HG03064 (cell line): ENCODE data around the gene MYOT.
"Not testable (repeated sequence)": the region's sequence is repeated elsewhere in the genome, so short reads cannot be mapped to it uniquely, and the experiment has no call there.

Source experiments
- ATAC-seq: cut with Tn5 transposase; IDR thresholded peaks from one replicate; pipeline ENCODE4 v1.9.1; 2021; ENCODE audit warnings: low read depth; ENCODE audit not compliant: unreplicated experiment

Gene MYOT

DNA sequence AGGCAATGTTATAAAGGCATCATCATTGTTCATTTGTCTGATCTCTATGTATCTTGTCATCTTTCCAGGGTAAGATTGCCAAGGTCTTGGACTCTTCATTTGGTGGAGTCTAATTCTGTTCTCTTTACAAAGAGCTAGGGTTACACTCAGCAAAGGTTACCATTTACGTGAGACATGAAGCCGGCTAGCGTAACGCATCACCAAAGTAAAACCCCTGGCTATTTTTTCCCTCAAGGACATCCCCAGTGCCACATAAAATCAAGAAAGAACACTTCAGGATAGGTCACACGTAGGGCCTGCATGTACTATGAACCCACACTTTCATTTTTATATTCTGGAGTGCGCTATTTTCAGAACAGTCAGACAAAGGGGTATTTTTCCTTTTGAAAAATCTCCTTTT lies 20.0 kb upstream of the MYOT start:
- ATAC-seq = no peak

DNA sequence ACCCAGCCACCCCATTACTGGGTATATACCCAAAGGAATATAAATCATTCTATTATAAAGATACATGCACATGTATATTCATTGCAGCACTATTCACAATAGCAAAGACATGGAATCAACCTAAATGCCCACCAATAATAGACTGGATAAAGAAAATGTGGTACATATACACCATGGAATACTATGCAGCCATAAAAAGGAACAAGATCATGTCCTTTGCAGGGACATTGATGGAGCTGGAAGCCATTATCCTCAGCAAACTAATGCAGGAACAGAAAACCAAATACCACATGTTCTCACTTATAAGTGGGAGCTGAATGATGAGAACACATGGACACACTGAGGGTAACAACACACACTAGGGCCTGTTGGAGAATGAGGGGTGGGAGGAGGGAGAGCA lies 14.5 kb upstream of the MYOT start:
- ATAC-seq = not testable (repeated sequence)

DNA sequence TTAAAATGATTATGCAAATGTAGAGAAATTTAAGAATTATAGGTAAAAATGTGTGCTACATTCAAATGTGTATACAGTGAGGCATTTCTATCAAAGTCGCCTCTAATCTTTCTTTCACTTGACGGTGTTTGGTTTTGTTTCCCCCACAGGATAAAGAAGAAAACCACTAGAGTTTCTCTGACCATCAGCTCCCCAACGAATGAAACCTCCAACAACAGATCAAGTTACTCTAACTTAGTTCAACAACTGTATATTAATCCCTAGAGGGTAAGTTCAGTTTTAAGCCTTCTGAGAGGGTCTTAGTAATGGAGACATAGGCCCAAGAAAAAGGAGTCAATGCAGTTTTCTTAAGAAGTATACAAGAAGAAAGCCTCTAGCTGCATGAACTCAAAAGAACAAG lies 11.5 kb upstream of the MYOT start:
- no peak for ATAC-seq

DNA sequence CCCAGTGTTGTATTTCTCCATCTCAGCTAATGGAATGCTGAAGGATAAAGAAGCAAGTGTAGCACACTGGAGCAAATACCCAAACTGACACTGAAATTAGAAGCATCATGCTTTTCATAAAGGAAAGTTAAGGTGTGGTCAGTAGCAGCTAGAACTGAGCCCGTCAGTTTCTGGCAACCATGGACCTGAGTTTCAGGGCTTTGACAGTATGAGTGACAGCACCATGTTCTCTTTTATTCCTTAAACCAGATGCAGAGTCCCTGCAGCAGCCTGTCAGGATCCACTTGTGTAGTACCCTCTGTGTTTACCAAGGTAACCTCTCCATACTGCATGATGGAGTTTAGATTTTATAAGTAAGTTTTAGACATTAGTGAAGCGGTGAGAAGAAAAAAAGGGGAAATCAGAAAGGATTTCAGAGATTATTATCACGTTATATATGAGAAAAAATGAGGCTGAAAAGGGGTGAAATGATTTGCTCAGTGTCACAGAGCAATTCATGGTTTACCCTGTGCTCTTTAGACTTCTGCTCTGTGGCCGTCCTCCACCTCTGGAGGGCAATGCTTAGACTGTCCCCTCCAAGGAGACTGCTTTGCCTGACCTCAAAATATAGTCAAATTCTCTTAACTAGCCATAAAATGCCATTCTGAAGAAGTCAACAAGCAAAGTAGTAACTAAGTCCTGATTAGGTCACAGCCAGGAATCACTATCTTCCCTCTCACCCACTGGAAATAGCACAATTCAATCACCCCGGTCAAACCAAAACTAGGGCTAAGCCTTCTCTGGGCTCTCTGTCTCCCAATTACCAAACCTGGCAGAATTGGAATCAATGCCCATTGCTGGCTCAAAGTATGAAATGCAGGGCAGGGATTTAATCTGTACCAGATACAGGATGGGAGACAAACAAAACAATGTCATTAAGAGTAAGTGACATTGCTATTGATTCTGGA lies 10.5 kb upstream of the MYOT start:
- no peak for ATAC-seq

DNA sequence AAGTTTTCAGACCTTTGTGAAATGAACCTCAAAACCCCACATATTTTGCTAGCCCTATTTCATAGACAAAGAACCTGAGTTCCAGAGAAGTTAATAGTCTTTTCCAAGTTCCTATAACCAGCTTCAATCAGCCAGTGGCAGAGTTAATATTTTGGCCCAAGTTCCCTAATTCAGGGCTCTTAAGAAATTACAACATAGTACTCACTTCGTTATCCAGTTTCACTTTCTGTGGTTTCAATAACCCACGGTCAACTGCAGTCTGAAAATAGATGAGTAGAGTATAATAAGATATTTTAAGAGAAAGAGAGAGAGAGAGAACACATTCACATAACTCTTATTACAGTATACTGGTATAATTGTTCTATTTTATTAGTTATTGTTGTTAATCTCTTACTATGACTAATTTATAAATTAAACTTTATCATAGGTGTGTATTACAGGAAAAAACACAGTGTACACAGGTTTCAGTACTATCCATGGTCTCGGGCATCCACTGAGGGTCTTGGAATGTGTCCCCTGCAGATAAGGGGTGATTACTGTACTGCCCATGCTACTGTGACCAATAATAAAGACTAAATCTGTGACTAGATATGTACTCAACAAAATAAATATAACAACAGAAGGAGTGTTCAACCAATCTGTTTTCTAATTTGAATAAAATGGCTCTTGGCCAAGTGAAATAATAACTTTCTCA lies 9.3 kb upstream of the MYOT start:
- peak; percentile 74 for ATAC-seq

DNA sequence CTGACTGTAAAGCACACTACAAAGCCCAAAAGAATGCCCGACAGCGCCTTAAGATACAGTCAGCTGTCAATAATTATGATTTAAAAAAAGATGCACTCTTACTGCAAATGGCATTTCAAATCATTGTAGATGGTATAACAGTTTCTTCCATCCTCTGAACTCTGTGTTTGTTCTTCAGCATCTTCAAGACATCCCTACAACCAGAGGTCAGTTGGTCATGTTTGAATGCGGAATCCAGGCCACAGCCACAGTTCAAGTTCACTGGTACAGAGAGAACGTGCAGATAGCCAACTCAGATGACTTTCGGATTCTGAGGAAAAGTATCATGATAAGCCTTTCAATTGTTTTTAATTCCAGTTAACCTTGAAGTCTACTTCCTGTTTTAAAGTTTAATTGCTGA lies 8.7 kb upstream of the MYOT start:
- no peak for ATAC-seq

DNA sequence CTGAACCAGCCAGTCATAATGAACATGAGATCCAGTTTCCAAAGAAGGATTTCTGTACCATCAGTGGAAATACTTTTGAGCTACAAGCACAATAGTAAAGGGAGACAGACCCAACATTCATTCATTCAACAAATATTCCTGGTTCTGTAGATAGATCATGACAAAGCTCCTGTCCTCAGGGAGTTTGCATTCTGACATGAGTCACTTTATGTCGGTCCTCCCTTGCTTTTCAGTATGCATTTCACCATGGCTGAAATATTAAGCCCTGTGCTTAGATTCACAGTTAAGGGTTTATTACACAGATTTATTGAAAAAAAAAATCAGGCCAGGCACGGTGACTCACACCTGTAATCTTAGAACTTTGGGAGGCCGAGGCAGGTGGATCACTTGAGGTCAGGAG lies 5.4 kb upstream of the MYOT start:
- ATAC-seq = no peak

DNA sequence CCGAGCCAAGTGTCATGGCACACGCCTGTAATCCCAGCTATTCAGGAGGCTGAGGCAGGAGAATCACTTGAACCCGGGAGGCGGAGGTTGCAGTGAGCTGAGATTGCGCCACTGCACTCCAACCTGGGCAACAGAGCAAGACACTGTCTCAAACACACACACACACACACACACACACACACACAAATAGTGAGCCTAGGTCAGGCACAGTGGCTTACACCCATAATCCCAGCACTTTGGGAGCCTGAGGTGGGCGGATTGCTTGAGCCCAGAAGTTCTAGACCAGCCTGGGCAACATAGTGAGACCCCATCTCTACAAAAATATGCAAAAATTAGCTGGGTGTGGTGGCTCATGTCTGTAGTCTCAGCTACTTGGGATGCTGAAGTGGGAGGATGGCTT lies 4.0 kb upstream of the MYOT start:
- not testable (repeated sequence) for ATAC-seq

DNA sequence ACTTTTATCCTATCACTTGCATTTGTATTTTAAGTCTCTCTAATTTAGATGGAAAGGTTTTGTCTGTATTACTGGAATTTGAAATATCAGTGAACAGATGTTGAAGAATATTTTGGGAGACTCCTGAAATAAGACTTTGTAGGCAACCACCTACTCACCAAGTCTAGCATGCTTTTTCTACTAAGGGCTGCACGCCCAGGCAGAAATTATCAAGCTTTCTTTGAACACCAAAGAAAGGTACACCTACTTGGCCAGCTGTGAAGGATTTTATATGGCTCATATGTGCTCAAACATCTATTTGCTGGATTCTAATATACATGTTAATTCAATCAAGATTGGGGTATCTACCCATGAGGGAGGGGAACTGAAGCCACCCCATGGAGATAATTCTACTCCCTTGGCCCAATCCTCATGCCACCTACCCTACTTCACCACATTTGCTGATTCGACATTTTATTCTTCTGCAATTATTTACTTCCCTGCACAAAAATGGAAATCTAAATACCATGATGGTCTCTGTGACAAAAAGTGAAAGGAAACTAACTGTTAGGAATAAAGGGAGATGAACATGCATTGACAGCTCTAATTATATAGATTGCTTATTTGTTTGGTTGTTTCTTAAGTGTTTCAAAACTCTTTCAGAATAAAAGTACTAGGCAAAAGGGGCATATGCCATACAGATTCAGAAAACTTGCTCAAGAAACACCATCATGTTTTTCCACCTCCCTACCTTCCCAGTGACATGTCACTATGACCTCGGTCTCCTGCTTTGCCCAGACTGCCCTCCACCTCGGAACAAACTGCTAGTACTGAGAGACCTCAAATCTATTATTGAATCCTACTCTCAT lies 895 bp upstream of the MYOT start:
- no peak for ATAC-seq

DNA sequence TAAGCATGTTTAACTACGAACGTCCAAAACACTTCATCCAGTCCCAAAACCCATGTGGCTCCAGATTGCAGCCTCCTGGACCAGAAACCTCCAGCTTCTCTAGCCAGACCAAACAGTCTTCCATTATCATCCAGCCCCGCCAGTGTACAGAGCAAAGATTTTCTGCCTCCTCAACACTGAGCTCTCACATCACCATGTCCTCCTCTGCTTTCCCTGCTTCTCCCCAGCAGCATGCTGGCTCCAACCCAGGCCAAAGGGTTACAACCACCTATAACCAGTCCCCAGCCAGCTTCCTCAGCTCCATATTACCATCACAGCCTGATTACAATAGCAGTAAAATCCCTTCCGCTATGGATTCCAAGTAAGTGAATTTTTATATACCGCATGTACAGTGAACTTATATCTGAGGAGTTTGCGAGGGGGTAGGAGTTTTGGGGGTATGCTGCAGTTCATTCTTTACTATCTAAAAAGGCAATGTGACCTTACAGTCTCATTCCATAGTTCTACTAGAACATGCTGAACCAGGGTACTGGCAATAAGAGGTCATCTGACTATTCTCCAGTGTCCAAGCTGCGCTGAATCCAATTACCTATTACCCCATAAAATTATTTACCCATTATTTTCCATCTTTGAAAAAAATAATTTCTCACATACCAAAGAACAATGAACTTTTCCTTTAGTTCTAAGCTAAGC lies 3.1 kb downstream of the MYOT start:
- no peak for ATAC-seq

DNA sequence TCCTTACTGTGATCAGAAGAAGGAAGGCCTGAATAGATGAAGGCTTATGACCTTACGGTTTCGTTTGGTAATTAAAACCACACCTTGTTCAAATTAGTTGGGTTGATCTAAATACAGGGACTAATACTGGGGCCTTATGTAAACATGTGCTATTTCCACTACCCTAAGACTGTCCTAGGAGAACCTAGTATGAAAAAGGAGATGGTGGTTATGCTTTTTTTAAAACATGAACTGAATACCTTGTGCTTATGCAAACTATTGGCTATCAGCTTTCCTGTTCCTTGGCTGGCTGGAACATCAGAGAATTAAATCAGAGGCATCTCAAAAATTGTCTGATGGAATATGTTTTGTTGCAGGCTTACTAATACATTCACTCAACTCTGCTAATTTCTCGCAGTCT lies 3.9 kb downstream of the MYOT start:
- ATAC-seq = no peak

DNA sequence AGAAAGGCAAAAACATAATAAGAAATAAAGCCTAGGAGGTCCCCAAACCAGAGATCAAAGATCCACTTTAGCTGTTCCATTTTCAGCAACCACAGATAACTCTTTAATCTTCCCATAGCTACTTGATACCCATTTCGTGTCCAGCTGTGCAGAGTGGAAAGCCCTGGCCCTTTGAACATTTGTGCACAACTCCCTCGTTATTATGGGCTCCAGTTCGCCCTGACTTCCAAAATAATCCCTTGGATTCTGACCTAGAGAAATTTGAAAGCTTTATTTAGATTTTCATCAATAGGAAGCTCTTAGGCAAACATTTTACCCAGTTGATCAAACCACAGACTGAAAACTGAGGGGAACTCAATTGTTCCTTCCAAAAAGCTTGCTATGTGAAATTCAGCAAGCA lies 4.8 kb downstream of the MYOT start:
- no peak for ATAC-seq

DNA sequence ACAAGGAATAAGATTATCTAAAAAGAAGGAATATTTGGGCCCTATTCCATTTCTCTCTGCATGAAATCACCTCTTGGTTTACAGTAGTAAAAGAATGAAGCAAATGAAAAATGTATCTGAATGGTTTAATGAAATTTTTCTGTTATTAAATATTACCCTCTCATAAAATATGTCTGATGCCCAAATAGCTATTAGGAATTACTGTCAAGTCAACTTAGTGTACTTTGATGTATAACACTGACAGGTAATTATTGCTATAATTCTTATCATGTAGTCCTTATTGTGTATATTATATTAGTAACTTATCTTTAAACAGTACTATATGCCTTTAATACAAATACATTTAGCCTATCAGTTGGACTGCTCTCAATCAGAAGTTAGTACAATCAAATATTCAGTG lies 8.4 kb downstream of the MYOT start:
- no peak for ATAC-seq

DNA sequence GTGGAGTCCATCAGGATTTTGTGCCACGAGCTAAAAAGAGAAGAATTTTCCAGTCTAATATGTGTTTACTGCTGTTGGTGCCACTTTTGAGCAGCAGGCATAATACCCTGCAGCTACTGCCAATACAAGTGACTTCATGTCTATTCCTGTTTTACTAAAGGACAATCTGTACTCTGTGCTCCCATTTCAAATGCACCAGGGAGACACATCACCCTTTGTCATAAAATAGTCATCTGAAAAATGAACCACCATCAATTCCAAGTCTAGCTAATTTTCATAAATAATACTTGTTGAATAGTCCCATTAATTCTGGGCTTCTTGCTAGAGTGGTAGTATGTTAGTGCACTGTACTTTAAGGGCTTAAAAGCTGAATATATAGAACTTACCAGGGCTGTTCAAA lies 12.7 kb downstream of the MYOT start:
- no peak for ATAC-seq

DNA sequence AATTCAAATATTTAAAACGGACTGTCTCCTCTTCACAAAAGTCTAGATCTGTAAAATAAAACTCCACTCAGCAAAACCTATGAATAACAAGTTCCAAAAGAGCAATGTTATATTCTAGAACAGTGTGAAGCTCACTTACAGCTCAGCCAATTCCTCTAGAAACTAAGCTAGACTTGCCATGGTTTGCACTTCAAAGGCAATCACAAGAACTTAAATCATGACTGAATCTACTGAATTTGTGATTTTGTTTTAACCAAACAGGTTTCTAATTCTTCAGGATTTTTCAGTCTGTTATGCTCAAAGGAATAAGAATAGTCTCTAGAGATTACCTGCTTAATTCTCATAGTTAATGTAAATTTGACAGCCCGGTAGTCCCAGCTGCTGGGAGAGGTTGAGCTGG lies 20.2 kb downstream of the MYOT start:
- ATAC-seq = no peak

DNA sequence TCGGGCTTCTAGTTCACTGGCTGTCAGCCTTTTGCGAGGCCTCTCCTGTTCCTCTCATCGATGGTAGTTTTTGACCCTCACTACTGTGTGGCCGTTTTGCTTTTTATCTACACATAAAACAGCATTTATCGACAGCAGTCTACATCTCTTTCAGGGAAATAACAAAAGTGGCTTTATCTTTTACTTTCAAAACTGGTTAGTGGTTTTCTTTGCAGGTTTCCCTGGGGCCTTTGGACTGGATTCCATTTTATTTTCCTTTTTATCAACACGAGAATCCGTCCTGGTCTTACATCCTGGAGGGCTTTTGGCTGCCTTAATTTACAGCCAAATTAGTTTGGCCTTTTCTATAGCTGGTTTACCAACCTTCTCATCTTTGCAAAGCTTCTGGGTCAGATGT lies 20.8 kb downstream of the MYOT start:
- no peak for ATAC-seq

DNA sequence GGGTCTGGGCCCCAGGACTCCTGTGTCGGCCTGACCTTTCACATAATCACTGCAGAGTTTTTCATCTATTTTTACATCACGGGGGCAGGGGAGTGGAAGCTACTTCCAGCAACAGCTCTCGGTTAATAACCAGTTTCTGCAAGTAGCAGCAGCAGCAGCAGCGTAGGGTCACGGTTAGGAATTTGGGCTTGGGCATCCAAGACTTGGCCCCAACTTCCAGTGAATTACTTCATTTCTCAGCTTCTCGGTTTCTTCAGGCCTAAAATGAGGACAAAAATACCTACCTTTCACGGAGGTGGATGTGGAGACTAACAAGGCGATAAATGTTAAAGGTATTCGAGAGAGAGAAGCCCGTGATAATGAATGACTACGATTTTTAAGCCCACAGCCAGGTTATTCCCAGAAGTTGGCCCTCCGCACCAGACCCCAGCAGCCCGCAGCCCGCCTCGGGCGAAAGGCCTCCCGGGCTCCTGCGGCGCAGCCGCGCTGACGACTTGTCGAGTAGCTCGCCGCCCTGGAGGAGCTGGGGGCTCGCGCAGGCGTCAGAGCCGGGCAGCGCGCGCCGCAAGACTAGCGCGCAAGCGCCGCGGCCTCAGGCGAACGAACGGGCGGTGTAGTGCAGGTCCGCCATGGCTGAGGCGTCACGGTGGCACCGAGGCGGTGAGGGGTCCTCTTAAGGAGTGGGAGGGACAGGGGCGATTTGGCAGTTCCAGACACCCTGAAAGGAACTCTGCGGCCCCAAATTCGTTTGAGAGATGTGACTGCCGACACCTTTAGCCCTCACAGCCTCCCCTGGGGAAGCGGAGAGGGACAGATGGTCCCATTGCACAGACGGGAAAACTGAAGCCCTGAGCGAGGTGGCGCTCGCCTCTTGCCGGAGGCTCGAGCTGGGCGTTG lies 21.5 kb downstream of the MYOT start, which contains the start of gene PKD2L2:
TSS of gene PKD2L2 (plus strand) at position 595 of the 897 bp plus-strand sequence. CDS start at position 630, 35 bp downstream.
- peak; percentile 90 for ATAC-seq

DNA sequence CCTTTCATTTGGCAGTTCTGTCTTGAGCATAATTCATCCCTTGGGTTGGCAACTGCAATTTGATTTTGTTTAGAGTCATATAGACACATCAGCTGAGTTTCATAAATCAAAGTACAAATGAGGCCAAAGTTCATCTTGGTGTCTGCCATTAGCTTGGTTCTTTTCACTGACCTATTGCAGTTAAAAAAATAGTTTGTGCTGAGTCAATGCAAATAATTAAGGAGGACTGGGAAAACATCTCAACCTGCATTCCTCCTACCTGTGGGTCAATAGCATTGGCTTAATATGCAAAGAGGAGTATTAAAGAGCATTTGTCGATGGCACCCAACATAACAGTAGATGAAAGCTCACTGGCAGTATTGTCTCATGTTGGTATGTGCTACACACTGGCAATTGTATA lies 23.2 kb downstream of the MYOT start:
- no peak for ATAC-seq

DNA sequence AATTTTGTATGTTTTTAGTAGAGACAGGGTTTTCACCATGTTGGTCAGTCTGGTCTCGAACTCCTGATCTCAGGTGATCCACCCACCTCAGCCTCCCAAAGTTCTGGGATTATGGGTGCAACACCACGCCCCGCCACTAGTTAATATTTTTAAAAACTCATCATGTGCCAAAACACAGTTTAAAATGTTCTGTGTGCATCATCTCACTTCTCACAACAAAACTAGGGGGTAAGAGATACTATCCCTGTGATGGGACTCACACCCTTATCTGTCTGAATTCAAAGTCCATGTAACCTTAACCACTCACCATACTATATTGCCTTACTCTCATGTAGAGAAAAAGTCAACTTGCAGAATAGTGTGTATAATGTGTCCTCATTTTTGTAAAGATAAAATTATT lies 24.2 kb downstream of the MYOT start:
- no peak for ATAC-seq
